G401 (cell line): Measurements from ENCODE around the gene PAF1. TPM values are rescaled to one million over a fixed set of nuclear protein-coding genes. Genes with fewer than 3 reads are reported as not detected.
A peak's percentile ranks its signal among the peaks of the same experiment; 100 is the strongest.

ENCODE experiments used
- DNase-seq: peaks from one replicate; pipeline ENCODE4 v3.0.0-alpha.2; 2015; ENCODE audit warnings: low spot score
- in situ Hi-C: cut with HindIII; loops from 2 replicates; pipeline ENCODE4 v1.10.0; 2016; ENCODE audit warnings: low sequenced_read_pairs, mixed read lengths
- total RNA-seq: library from RNA; depleted of rRNA; stranded (reverse); fragments of >200 nt; shearing (Covaris generic); gene quantifications from 2 replicates; pipeline ENCODE4 v1.2.3, GENCODE V29; 2014

The PAF1 gene
- total RNA-seq, 1 experiment from 2014 or later, result 61.7 TPM

DNA sequence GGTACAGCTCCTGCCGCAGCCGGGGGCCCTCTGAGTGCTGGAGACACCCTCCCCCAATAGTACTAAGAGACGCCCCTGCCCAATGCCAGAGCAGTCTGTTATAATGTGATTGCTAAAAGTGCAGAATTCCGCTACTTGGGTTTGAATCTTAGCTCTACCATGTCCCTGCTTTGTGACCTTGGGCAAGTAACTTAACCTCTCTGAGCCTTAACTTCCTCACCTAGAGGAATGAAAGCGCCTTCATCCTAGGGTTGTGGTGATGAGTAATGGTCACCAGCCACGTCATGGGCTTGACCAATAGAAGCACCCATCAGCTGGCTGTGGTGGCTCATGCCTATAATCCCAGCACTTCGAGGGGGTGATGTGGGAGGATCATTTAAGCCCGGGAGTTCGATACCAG, 28.1 kb upstream of the PAF1 start:
- no peak for DNase-seq
- in situ Hi-C loops, result no loop called here

DNA sequence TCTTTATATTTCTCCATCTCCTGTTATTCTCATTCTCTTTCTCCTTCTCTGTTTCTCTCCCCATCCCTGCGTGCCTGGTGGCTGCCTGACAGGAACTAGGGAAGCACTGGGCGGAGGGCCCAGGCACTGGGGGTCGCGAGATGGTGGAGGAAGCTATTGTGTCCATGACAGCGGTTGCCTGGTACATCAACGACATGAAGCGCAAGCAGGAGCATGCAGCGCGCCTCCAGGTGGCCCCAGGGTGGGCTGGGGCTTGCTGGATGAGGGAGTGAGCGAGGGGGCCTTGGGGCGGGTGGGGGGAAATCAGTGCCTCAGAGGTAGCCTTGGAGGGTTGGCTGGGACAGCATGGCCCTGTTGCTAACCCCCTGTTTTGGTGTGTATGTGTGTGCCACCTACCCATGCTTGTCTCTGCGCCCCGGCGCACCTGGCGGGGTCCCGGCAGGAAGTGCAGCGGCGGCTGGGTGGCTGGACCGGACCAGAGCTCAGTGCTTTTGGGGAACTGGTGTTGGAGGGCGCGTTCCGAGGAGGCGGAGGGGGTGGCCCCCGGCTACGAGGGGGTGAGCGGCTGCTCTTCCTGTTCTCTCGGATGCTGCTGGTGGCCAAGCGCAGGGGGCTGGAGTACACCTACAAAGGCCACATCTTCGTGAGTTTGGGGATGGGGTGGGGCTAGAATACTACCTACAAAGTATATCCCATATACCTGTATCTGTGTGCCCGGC, 26.7 kb upstream of the PAF1 start:
- in situ Hi-C loops, result no loop called here
- no peak for DNase-seq

DNA sequence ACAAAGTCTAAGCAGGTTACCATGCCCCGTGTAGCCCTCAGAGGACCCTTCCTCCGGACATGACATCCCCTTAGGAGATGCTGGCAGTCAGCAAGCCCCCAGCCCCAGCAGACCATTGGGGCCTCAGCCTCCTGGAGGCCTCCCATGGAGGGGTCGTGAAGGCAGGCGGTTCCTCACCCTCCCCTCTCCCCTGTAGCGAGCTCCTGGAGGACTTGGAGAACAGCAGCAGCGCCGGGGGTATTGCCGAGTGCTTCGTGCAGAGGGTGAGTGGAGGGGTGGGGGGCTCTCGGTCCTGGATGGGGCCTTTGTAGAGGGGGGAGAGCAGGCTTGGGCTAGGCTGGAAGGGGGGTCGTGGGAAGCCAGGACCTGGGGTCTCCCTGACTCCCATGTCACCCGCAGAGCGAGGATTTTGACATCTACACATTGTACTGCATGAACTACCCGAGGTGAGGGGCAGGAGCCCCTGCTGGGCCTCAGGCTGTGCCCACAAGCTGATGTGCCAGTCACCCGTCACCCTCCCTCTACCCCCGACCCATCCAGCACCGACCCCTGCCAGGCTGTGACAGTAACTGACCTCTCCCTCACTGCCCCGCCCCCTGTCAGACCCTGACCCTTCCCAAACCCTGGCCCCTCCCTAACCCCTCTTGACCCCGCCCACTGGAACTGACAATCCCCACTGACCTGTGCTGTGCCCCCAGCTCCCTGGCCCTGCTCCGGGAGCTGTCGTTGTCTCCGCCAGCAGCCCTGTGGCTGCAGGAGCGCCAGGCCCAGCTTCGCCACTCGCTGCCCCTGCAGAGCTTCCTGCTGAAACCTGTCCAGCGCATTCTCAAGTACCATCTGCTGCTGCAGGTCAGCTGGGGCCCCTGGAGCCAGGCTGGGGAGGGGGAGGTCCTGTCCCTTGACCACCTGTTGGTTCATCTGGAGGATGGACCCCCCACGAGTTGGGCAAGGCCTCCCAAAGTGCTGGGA, 25.5 kb upstream of the PAF1 start:
- DNase-seq, result peak; percentile 24
- in situ Hi-C loops, result no loop called here

DNA sequence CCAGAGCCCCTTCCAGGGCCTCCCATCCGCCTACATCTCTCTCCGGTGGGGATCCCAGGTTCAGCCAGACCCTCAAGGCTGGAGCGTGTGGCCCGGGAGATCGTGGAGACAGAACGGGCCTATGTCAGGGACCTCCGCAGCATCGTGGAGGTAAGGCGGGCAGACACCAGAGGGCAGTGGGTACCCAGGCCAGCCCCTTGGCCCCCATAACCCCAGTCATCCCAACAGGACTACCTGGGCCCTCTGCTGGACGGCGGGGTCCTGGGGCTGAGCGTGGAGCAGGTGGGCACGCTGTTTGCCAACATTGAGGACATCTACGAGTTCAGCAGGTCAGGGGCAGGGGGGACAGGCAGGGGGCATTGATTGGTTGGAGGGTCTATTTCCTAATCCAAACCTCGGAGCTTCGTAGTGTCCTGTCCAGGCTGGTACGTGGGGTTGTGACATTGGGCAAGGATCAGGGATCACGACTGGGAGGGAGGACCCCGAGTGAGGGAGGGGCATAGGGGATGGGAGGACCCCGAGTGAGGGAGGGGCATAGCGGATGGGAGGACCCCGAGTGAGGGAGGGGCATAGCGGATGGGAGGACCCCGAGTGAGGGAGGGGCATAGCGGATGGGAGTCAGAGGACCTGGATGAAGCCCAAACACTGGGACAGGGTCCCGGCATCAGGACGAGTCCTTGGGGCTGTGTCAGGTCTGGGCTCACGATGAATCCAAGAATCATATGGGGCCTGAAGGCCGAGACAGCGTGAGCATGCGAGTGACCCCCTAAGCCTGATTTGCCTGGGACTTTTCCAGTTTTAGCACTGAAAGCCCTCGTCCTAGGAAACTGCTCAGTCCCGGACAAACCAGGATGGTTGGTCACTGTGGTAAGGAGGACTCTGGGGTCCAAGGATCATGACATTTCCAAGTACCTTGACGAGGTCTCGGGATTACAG, 24.5 kb upstream of the PAF1 start:
- DNase-seq, result no peak
- in situ Hi-C loops, result no loop called here

DNA sequence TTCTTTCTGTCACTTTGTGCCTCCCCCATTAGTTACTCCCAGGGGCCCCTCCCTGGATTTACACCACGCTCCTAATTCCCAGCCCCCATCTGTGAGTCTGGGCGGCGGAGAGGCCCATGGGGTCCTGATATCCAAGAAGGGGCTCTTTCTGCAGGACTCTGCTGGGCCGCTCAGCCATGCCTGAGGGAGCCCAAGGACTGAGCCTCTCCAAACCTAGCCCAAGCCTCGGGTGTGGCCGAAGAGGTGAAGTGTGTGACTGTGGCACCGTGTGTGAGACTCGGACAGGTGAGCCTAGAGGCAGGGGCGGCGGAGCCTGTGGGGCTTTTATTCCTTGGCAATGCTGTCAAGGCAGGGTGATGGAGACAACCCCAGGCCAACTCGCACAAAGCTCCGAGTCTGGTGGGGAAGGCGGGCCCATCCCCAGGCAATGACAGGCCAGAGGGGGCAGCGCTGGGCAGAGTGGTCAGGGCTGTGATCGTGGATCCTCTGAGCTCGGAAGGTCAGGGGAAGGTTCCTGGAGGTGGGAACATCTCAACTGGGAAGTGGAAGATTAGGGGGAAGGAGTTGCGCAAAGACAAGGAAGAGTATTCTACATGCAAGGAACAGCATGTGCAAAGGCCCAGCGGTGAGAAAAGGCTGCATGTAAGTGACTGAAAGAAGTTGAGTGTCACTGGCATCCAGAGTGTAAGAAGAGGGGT, 23.2 kb upstream of the PAF1 start:
- DNase-seq, result peak; percentile 39
- in situ Hi-C loops, result no loop called here

DNA sequence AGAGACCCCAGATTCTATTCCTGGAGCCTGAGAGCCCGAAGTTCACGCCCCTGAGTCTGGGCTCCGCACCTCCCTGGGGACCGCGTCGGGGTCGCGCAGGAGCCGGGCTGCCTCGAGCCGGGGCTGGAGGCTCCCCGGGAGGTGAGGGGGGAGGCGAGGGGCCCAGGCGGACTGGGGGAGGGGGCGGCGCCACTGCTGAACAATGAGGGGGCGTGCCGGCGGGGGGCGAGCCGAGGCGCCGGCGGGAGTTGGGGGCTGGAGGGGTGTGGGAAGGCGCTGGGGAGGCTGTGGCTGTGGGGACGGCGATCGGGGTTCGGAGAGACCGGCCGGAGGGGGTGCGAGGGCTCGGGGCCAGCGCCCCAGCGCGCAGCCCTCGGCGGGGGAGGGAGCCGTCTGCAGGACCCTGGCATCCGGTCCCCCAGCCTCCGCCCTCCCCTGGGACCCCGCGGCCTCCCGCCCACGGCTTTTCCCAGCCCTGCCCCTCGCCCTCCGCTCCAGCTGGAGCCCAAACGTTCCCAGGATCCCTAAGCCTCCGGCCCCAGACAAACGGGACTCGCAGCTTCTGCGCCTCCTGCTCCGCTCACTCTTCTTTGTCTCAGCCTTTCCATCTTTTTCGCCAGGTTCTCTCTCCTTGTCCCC, 22.5 kb upstream of the PAF1 start:
- in situ Hi-C loops, result no loop called here
- DNase-seq, result no peak

DNA sequence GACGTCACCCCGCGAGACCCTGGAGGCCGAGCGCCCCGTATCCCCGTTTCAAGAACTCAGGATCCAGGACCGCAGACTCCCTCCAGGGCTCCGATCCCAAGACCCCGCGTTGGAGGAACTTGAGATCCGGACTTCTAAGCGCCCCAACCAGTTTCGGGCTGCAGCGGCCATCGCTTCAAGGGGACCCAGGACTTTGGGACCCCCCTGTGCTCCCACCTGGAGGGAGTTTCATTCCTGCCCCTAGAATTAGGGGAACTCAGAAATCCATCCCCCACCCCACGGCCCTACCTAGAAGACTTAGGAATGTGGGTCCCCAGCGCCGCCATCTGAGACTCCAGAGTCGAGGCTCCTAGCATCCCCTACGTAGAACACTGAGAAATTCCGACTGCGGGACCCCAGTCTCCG, 22.0 kb upstream of the PAF1 start:
- no peak for DNase-seq
- in situ Hi-C loops, result no loop called here

DNA sequence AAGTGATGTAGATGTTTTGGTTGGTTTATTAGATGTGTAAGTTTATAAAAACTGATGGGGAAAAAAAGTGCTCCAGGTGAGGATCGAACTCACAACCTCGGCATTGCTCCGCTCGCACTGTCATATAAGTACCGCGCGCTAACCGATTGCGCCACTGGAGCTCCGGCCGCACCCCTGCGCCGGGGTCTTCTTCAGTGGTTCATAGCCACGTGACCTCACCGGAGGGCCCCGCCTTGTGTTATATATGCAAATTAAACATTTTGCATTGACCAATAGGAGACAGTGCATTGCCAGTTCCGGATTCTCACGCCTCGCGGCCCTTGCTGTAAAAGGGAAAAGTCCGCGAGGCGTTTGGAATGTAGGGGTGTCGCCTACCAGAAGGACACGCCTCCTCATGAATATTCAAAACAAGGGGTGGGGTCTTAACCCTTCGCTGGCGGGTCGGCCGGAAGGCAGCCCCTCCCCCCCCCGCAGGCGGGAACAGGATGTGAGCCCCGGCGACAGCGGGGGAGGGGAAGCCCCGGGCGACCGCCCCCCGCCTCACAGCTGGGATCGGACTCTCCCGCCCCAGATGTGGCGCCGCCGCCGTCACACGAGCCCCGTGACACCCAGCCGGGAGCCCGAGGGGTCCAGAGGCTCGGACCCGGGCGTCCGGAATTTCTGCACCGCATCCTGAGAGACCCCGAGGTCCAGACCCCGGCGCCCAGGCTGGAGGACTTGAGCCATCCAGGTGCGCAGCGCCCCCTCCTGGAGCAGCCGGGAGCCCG, 21.4 kb upstream of the PAF1 start, which contains the start of gene PLEKHG2:
TSS of gene PLEKHG2 (plus strand) at position 570 of the 767 bp plus-strand sequence. CDS start 1,418 bp downstream, outside the sequence.
- in situ Hi-C loops, result no loop called here
- DNase-seq, result peak; percentile 100

DNA sequence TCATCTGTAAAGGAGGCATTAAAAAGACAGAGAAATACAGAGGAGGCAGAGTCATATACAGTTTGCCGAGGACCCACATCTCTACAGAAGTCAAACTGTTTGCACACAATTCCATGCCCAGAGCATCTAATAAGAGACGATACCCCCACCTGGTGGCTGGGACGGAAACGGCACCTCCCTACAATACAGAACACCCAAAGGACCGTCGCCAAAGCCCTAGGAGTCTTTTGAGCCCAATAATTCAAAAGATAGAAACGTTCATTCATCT, 20.9 kb upstream of the PAF1 start:
- in situ Hi-C loops, result no loop called here
- peak; percentile 90 for DNase-seq

DNA sequence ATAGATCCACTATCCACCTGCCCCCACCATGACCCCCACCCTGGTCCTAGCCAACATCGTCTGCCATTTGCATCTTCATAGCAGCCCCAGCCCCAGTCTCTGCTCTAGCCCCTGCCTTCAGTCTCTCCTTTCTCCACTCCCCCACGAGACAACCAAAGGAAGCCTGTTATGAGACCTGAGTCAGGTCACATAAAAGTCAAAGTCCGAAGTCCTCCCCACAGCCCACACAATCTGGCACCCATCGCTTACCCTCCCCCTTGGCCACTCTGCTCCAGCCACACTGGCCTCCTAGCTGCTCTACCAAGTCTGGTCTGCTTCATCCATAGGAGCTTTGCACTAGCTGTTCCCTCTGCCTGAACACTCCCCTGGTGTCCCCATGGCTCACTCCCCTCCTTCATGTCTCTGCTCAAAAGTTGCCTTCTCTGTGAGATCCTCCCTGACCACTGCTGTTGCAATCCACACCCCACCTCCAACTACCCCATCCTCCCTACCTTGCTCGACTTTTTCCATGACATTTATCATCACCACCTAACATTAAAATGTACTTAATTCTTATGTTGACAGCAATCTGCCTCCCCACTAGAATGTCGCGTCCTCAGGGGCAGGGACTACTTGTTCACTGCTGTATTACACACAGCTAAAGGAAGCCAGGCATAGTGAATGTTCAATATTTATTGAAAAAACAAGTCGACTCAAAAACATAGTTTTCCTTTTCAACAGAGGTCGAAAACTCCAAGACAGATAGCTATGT, 20.4 kb upstream of the PAF1 start:
- in situ Hi-C loops, result no loop called here
- no peak for DNase-seq

DNA sequence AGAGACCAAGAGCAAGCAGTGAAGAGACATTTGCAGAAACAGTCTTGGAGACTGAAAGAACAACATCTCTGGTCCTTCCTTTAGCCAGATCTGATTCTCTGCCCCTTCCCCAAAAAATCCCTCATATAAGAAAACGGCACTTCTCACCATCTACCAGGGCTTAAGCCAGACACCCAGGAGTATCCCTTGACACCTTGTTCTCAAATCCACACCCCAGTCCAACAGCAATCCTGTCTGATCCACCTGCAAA, 19.9 kb upstream of the PAF1 start:
- in situ Hi-C loops, result no loop called here
- DNase-seq, result no peak

DNA sequence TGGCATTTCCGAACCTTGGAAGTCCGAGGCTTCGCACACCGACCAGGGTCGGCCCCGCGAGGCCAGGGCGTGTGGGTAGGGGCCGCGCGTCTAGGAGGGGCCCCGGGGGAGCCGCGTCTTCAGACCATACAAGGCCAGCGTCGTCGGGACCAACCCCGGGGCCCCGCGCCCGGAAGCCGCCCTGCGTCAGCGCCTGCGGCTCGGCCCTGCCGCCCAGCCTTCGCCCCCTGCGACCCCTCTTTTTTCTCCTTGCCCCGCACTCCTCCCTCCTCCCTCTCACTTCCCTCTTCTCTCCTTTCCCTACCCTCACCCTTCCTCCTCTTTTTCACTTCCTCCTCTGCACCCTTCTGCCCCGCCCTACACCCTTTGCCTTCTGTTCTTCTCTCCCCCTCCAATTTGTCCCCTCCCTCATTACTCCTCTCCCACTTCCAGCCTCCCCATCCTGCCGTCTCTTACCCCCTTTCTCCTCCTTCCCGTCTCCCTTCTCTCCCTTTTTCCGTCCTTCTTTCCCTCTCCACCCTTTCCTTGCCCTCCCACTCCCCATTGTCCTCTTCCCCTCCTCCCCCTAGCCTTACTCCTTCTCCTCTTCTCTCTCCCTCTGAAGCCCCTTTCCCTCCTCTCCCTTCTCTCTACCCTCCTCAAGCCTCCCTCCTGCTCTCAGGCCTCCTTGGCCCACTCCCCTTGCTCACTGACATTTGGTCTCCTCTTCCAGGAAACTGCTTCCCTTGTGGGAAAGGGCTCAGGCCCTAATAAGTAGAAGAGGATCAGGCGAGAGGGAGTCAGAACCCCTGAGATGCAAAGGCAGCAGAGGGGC, 19.3 kb upstream of the PAF1 start:
- DNase-seq, result peak; percentile 29

DNA sequence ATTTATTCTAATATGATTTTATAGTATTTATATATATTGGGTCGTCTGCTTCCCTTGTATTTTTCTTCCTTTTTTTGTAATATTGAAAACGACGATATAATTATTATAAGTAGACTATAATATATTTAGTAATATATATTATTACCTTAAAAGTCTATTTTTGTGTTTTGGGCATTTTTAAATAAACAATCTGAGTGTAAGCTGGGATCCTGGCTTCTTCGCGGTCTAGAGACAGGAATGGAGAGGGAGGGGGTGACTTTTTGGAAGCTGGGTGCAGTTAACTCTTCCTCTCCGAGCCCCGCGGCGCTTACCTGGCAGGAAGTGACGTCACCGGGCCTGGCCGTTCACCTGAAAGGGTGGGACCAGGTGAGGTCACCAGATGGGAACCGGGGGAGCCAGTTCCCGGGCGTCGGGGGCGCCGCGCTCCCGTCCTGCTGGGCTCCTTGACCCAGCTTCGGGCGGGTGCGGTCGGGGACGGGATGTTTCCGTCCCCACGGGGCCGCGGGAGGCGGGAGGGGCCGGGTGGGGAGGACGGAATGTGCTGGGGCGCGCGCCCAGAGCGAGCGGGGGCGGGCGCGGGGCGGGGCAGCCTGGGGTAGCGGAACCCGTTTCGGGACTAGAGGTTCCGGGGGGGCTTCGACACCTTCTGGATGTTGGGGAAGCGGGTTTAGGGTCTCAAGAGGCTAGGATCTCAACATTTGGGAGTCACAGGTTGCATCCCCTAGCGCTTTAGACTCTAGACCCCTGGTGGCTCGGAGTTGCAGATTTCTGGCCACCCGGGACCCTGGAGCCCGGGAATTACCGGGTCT, 18.5 kb upstream of the PAF1 start:
- in situ Hi-C loops, result no loop called here
- DNase-seq, result peak; percentile 79

More for the DNA sequence above, 19.3 kb upstream of the PAF1 start:
- in situ Hi-C loops, result no loop called here

DNA sequence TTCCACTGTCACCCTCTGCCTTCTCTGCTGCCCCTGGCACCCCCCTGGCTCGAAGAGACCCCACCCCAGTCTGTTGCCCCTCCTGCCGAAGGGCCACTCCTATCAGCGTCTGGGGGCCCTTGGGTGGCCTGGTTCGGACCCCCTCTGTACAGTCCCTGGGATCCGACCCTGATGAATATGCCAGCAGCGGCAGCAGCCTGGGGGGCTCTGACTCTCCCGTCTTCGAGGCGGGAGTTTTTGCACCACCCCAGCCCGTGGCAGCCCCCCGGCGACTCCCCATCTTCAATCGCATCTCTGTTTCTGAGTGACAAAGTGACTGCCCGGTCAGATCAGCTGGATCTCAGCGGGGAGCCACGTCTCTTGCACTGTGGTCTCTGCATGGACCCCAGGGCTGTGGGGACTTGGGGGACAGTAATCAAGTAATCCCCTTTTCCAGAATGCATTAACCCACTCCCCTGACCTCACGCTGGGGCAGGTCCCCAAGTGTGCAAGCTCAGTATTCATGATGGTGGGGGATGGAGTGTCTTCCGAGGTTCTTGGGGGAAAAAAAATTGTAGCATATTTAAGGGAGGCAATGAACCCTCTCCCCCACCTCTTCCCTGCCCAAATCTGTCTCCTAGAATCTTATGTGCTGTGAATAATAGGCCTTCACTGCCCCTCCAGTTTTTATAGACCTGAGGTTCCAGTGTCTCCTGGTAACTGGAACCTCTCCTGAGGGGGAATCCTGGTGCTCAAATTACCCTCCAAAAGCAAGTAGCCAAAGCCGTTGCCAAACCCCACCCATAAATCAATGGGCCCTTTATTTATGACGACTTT, 17.7 kb upstream of the PAF1 start:
- DNase-seq, result peak; percentile 19
- in situ Hi-C loops, result no loop called here
